K562 (cell line): ENCODE measurements around the gene CARMIL3. TPM values are rescaled to one million over a fixed set of nuclear protein-coding genes. Genes with fewer than 3 reads are reported as not detected.

Experiments
- EGR1 ChIP-seq: fragments of 450-650 bp; conservative IDR thresholded peaks from 2 replicates; pipeline ENCODE4 v1.6.1; 2017; ENCODE audit warnings: mild to moderate bottlenecking
- EP300 ChIP-seq: IDR thresholded peaks from 2 replicates; pipeline ENCODE4 v1.6.1; 2012; ENCODE audit warnings: low read length, improper control_type of control experiment
- ETS2 ChIP-seq: IDR thresholded peaks from 2 replicates; pipeline ENCODE4 v1.6.1; 2016; ENCODE audit warnings: borderline replicate concordance, missing genetic modification characterization, mild to moderate bottlenecking, moderate library complexity, missing compliant biosample characterization; ENCODE audit not compliant: poor library complexity, severe bottlenecking
- HDAC2 ChIP-seq: fragments of 450-650 bp; IDR thresholded peaks from 2 replicates; pipeline ENCODE4 v1.6.1; 2016; ENCODE audit warnings: mild to moderate bottlenecking
- HDAC6 ChIP-seq: IDR thresholded peaks from 2 replicates; pipeline ENCODE4 v1.6.1; 2012; ENCODE audit warnings: low read depth, mild to moderate bottlenecking, control low read depth, inconsistent platforms, low read length, moderate library complexity
- LCOR ChIP-seq: sonication (generic); formaldehyde crosslinking; IDR thresholded peaks from 2 replicates; pipeline ENCODE4 v1.8.0; 2022; ENCODE audit warnings: mild to moderate bottlenecking, missing genetic modification reagents
- MED1 ChIP-seq: sonication (generic); formaldehyde crosslinking; IDR thresholded peaks from 2 replicates; pipeline ENCODE4 v1.8.1; 2023; ENCODE audit warnings: missing genetic modification reagents, borderline replicate concordance
- MXI1 ChIP-seq: IDR thresholded peaks from 2 replicates; pipeline ENCODE4 v1.6.1; 2011; ENCODE audit warnings: low read depth, mild to moderate bottlenecking, improper control_type of control experiment, low read length
- NFIX ChIP-seq: fragments of 250-450 bp; sonication (Bioruptor Pico); IDR thresholded peaks from 2 replicates; pipeline ENCODE4 v1.4.0; 2020; ENCODE audit warnings: low read depth, mild to moderate bottlenecking, moderate library complexity
- PHF8 ChIP-seq: fragments of 200-600 bp; sonication (generic); IDR thresholded peaks from 2 replicates; pipeline ENCODE4 v1.6.1; 2012; ENCODE audit warnings: mixed run types, mild to moderate bottlenecking, inconsistent platforms, low read length, moderate library complexity, borderline replicate concordance
- POLR2AphosphoS5 ChIP-seq: IDR thresholded peaks from 2 replicates; pipeline ENCODE4 v1.6.1; 2011; ENCODE audit warnings: mild to moderate bottlenecking, low read depth, low read length, moderate library complexity; ENCODE audit not compliant: control insufficient read depth, insufficient read depth
- PTRF ChIP-seq: fragments of 450-650 bp; IDR thresholded peaks from 2 replicates; pipeline ENCODE4 v1.6.1; 2016; ENCODE audit warnings: mild to moderate bottlenecking, missing genetic modification characterization, missing compliant biosample characterization
- RBM17 ChIP-seq: fragments of 200-400 bp; formaldehyde crosslinking; IDR thresholded peaks from 2 replicates; pipeline ENCODE4 v1.6.1; 2017; ENCODE audit warnings: low read depth, mild to moderate bottlenecking, low read length, borderline replicate concordance
- RFX1 ChIP-seq: fragments of 450-650 bp; IDR thresholded peaks from 2 replicates; pipeline ENCODE4 v1.6.1; 2016; ENCODE audit warnings: mild to moderate bottlenecking, moderate library complexity
- TCF7L2 ChIP-seq: fragments of 150-350 bp; IDR thresholded peaks from 2 replicates; pipeline ENCODE4 v1.6.1; 2016; ENCODE audit warnings: low read depth, mild to moderate bottlenecking, low read length, moderate library complexity
- TOE1 ChIP-seq, 2 experiments: fragments of 450-650 bp in 1 of 2; sonication (generic) in 1 of 2; formaldehyde crosslinking in 1 of 2; IDR thresholded peaks; 2 replicates each; pipeline versions ENCODE4 v1.7.1 to v1.8.0; 2016 to 2022; ENCODE audit warnings: borderline replicate concordance in 2 of 2, mild to moderate bottlenecking in 2 of 2, antibody characterized with exemption in 1 of 2, inconsistent platforms in 1 of 2, low read depth in 1 of 2, missing genetic modification reagents in 1 of 2, moderate library complexity in 1 of 2
- XRCC4 ChIP-seq: IDR thresholded peaks from one replicate; pipeline ENCODE4 v1.6.1; 2011; ENCODE audit not compliant: insufficient read depth, insufficient read length; ENCODE audit errors: extremely low read depth
- ZEB2 ChIP-seq: fragments of 450-650 bp; IDR thresholded peaks from 2 replicates; pipeline ENCODE4 v1.6.1; 2016
- ZNF175 ChIP-seq: fragments of 200-800 bp; sonication (Bioruptor generic); IDR thresholded peaks from 2 replicates; pipeline ENCODE4 v1.6.1; 2016; ENCODE audit warnings: low read depth, mild to moderate bottlenecking, missing genetic modification characterization, missing compliant biosample characterization
- ZNF24 ChIP-seq: fragments of 450-650 bp; IDR thresholded peaks from 2 replicates; pipeline ENCODE4 v1.6.1; 2016
- ZNF263 ChIP-seq: sonication (generic); formaldehyde crosslinking; IDR thresholded peaks from 2 replicates; pipeline ENCODE4 v1.8.0; 2022; ENCODE audit warnings: mild to moderate bottlenecking, missing genetic modification reagents, borderline replicate concordance
- ZNF280B ChIP-seq: fragments of 250-450 bp; sonication (Bioruptor Pico); IDR thresholded peaks from 2 replicates; pipeline ENCODE4 v1.5.1; 2021; ENCODE audit warnings: mild to moderate bottlenecking
- polyA plus RNA-seq, 8 experiments: library from polyadenylated mRNA; depleted of rRNA in 4 of 8; stranded (reverse) in 5 of 8; unstranded in 3 of 8; fragments of >200 nt; fragmentation: Nextera tagmentation in 2 of 8; fragmentation: Illumina TruSeq in 1 of 8; extraction: Ambion mirVana in 2 of 8; extraction: Trizol in 1 of 8; gene quantifications; 2 replicates each; pipeline versions ENCODE4 v1.2.1 to v1.2.3, GENCODE V29; 2011 to 2014; ENCODE audit warnings: inconsistent platforms in 1 of 8, missing spikeins in 1 of 8
- total RNA-seq, 7 experiments: library from RNA; depleted of rRNA in 6 of 7; stranded (reverse); fragments of >200 nt in 6 of 7; fragmentation: Illumina TruSeq in 2 of 7; extraction: Trizol in 2 of 7; gene quantifications; 2 replicates each; pipeline versions ENCODE4 v1.2.1 to v1.2.3, GENCODE V29; 2011 to 2021; ENCODE audit warnings: low replicate concordance in 1 of 7
- TF ChIP-seq, protein P1 (sequence below): fragments of 450-650 bp; IDR thresholded peaks from 2 replicates; pipeline ENCODE4 v1.6.1; 2014; ENCODE audit warnings: low read depth, mild to moderate bottlenecking, moderate library complexity, borderline replicate concordance
- TF ChIP-seq, protein P2 (sequence below): fragments of 450-650 bp; formaldehyde crosslinking; IDR thresholded peaks from 2 replicates; pipeline ENCODE4 v1.4.0; 2022; ENCODE audit warnings: mild to moderate bottlenecking, moderate library complexity

The CARMIL3 gene
- total and polyA plus RNA-seq, 9 of the 15 experiments (the other 6 are each of a cell fraction or from before 2014, with no cell fraction given), result 0.01 to 0.11 (median 0.05) TPM; not detected in 5

GRCh38 chr14:24093901-24094840 is 42.4 kb downstream of the CARMIL3 start, which contains the start of gene PCK2 (continued):
- TF ChIP-seq ZNF24, result no peak
- TF ChIP-seq LCOR (CRISPR knock-in tag), result peak; percentile 82; the same call in 1 of the 2 replicates
- TF ChIP-seq, protein P1, sequence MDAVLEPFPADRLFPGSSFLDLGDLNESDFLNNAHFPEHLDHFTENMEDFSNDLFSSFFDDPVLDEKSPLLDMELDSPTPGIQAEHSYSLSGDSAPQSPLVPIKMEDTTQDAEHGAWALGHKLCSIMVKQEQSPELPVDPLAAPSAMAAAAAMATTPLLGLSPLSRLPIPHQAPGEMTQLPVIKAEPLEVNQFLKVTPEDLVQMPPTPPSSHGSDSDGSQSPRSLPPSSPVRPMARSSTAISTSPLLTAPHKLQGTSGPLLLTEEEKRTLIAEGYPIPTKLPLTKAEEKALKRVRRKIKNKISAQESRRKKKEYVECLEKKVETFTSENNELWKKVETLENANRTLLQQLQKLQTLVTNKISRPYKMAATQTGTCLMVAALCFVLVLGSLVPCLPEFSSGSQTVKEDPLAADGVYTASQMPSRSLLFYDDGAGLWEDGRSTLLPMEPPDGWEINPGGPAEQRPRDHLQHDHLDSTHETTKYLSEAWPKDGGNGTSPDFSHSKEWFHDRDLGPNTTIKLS, result no peak
- no peak for TF ChIP-seq EP300
- peak; percentile 85 for TF ChIP-seq EGR1
- no peak for TF ChIP-seq ZEB2
- no peak for TF ChIP-seq TCF7L2
- TF ChIP-seq ZNF263, result peak; percentile 75
- TF ChIP-seq TOE1 (IDR thresholded peaks at IDR 0.05; ENCODE audit: borderline replicate concordance), result peak; percentile 20; the same call in 1 of the 2 replicates
- no peak for TF ChIP-seq TOE1 (CRISPR knock-in tag; IDR thresholded peaks at IDR 0.05; ENCODE audit: borderline replicate concordance, low read depth)
- TF ChIP-seq, protein P2, sequence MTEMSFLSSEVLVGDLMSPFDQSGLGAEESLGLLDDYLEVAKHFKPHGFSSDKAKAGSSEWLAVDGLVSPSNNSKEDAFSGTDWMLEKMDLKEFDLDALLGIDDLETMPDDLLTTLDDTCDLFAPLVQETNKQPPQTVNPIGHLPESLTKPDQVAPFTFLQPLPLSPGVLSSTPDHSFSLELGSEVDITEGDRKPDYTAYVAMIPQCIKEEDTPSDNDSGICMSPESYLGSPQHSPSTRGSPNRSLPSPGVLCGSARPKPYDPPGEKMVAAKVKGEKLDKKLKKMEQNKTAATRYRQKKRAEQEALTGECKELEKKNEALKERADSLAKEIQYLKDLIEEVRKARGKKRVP (CRISPR knock-in tag), result peak; percentile 97
- no peak for TF ChIP-seq RFX1
- TF ChIP-seq HDAC2, result no peak
- TF ChIP-seq XRCC4, result no peak
- peak; percentile 50; the same call in 1 of the 2 replicates for TF ChIP-seq POLR2AphosphoS5
- no peak for TF ChIP-seq ETS2
- TF ChIP-seq NFIX, result no peak
- TF ChIP-seq MXI1, result no peak
- TF ChIP-seq ZNF280B (CRISPR knock-in tag), result no peak
- TF ChIP-seq RBM17, result no peak
- no peak for TF ChIP-seq MED1 (CRISPR knock-in tag)
- TF ChIP-seq PHF8, result peak; percentile 78; the same call in 1 of the 2 replicates
- no peak for TF ChIP-seq PTRF (tag)
- no peak for TF ChIP-seq HDAC6
- no peak for TF ChIP-seq ZNF175
